Activated CD8-positive, alpha-beta T cell treated with anti-CD3 and anti-CD28 coated beads for 36 hours (primary cell): ENCODE measurements around the gene SPG11. TPM values are rescaled to one million over a fixed set of nuclear protein-coding genes. Genes with fewer than 3 reads are reported as not detected.

Experiments
- ATAC-seq: fragments of 200-7000 bp; cut with Tn5 transposase; one replicate; pipeline ENCODE4 v1.10.0; 2021; ENCODE audit warnings: mild to moderate bottlenecking, moderate library complexity
- CTCF ChIA-PET: fragments of 350-600 bp; sonication (Branson Sonifier 250); formaldehyde crosslinking; loops from one replicate; lab custom pipeline; 2021; ENCODE audit warnings: antibody characterized with exemption; lab: Charles Lee
- POLR2A ChIA-PET: fragments of 350-600 bp; sonication (Branson Sonifier 250); formaldehyde crosslinking; loops from one replicate; lab custom pipeline; 2021; ENCODE audit warnings: antibody characterized with exemption; lab: Charles Lee
- DNase-seq: peaks from one replicate; pipeline ENCODE4 v3.0.0-alpha.2; 2020
- H3K27ac Mint-ChIP-seq: one replicate; pipeline ENCODE4 v1.8.0; 2021; ENCODE audit warnings: mild to moderate bottlenecking, mixed read lengths
- H3K27me3 Mint-ChIP-seq: one replicate; pipeline ENCODE4 v1.8.0; 2021; ENCODE audit warnings: mixed read lengths
- H3K36me3 Mint-ChIP-seq: one replicate; pipeline ENCODE4 v1.8.0; 2021; ENCODE audit warnings: low read depth, mixed read lengths
- H3K4me1 Mint-ChIP-seq: one replicate; pipeline ENCODE4 v1.8.0; 2021; ENCODE audit warnings: low read depth, mixed read lengths
- H3K4me3 Mint-ChIP-seq: one replicate; pipeline ENCODE4 v1.8.0; 2021; ENCODE audit warnings: mild to moderate bottlenecking, moderate library complexity, mixed read lengths
- H3K9me3 Mint-ChIP-seq: one replicate; pipeline ENCODE4 v1.8.0; 2021; ENCODE audit warnings: mixed read lengths
- intact Hi-C: fragments of 100-400 bp; cut with micrococcal nuclease; formaldehyde crosslinking; loops from one replicate; pipeline ENCODE4 v1.10.0; 2022
- total RNA-seq, 2 experiments: library from RNA; stranded (reverse); gene quantifications; one replicate each; pipeline ENCODE4 v1.2.3, GENCODE V29; 2021
- TF ChIP-seq, protein P1 (sequence below): fragments of 200-600 bp; IDR thresholded peaks from one replicate; pipeline ENCODE4 v1.8.0; 2022; ENCODE audit warnings: antibody characterized with exemption, mild to moderate bottlenecking

Gene SPG11
- total RNA-seq, 2 experiments from 2014 or later: 68.6 to 71.5 TPM

DNA sequence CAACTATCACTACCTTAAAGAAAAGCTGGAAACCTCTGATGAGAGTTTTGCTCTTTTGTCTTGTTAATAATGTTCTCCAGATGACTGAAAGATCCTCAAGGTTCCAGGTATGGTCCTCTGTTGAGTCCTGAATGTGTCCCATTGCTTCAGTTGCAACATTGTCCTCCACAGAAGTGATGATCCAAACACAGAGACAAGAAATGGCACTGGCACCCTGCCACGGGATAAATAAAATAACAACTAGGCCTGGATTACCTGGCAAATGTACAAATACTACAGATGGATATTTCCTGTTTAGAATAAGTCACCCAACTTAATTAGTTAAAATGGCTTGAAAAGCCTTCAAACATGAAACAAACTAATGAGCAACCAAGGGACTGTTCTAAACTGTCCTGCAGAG, 68.2 kb downstream of the SPG11 start:
- intact Hi-C loops: no loop called here
- ChIA-PET POLR2A (no interaction called here), CTCF (interaction anchor here (0.6 to 1.1 kb wide), 4 partner anchors 16 to 520 kb away, joined by 3 read pairs; partner anchors contain the start of gene TRIM69)
- TF ChIP-seq, protein P1, sequence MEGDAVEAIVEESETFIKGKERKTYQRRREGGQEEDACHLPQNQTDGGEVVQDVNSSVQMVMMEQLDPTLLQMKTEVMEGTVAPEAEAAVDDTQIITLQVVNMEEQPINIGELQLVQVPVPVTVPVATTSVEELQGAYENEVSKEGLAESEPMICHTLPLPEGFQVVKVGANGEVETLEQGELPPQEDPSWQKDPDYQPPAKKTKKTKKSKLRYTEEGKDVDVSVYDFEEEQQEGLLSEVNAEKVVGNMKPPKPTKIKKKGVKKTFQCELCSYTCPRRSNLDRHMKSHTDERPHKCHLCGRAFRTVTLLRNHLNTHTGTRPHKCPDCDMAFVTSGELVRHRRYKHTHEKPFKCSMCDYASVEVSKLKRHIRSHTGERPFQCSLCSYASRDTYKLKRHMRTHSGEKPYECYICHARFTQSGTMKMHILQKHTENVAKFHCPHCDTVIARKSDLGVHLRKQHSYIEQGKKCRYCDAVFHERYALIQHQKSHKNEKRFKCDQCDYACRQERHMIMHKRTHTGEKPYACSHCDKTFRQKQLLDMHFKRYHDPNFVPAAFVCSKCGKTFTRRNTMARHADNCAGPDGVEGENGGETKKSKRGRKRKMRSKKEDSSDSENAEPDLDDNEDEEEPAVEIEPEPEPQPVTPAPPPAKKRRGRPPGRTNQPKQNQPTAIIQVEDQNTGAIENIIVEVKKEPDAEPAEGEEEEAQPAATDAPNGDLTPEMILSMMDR: no peak
- Mint-ChIP-seq H3K27ac (peak overlapping the region; percentile 67), H3K9me3 (no peaks in the 10 kb centered on the region), H3K27me3 (no peaks in the 10 kb centered on the region), H3K4me1 (peaks cover 36% of the 10 kb centered on the region), H3K4me3 (no peak overlapping the region), H3K36me3 (peaks cover 35% of the 10 kb centered on the region)
- DNase-seq: no peak
- ATAC-seq: no peak

DNA sequence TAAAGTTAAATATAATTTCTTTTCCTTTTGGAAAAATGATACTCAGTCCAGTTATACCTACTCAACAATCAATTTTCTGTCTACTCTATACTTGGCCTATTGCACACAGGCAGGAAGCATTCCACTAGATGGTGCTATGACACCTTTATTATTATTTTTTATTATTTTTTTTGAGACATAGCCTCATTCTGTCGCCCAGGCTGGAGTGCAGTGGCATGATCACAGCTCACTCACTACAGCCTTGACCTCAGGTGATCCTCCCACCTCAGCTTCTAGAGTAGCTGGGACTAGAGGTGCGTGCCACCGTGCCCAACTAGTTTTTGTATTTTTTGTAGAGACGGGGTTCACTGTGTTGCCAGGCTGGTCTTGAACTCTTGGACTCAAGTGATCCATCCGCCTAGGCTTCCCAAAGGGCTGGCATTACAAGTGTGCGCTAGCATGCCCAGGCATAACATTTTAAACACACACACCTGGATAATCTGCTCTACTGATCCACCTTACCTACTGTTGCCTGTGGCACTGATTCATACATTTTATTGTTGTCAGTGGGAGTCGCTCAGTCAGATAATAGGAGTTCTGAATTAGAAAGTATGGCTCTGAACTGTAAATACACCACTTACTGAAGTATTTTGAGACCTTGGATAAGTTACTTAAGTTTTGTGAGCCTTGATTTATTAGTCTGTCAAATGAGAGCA, 70.3 kb downstream of the SPG11 start:
- intact Hi-C loops: loop anchor here (5.0 kb wide), 1 partner anchor 144 kb away; the partner anchor contains the start of gene TRIM69
- Mint-ChIP-seq H3K27me3 (no peaks in the 10 kb centered on the region), H3K9me3 (no peaks in the 10 kb centered on the region), H3K36me3 (peaks cover 31% of the 10 kb centered on the region), H3K27ac (peak overlapping the region; percentile 32), H3K4me1 (peaks cover 27% of the 10 kb centered on the region), H3K4me3 (no peak overlapping the region)
- POLR2A ChIA-PET: interaction anchor here (1.1 kb wide), 1 partner anchor 127 kb away, joined by 3 read pairs; no protein-coding TSS in a partner anchor
- CTCF ChIA-PET: interaction anchor here (0.7 to 11.9 kb wide), 12 partner anchors 9 to 206 kb away, joined by 3 to 110 read pairs (median 4); partner anchors contain the start of genes SPG11 and TRIM69
- TF ChIP-seq, protein P1: peak; percentile 68
- ATAC-seq: peak; percentile 73
- peak; percentile 21 for DNase-seq

- POLR2A ChIA-PET: no interaction called here
- Mint-ChIP-seq H3K4me1 (peaks cover 12% of the 10 kb centered on the region), H3K9me3 (no peaks in the 10 kb centered on the region), H3K27me3 (no peaks in the 10 kb centered on the region), H3K4me3 (no peak overlapping the region), H3K36me3 (peaks cover 34% of the 10 kb centered on the region), H3K27ac (no peak overlapping the region)
- TF ChIP-seq, protein P1: no peak
- intact Hi-C loops: loop anchor here (5.0 kb wide), 1 partner anchor 146 kb away; the partner anchor contains the start of gene TRIM69
- ATAC-seq: no peak
- DNase-seq: no peak
- CTCF ChIA-PET: interaction anchor here (3.0 to 11.9 kb wide), 3 partner anchors 12 to 145 kb away, joined by 12 to 110 read pairs (median 63); partner anchors contain the start of genes SPG11 and TRIM69
Observed at GRCh38 chr15:44591326-44591725, 72.1 kb downstream of the SPG11 start.

GRCh38 chr15:44588541-44588940, 74.9 kb downstream of the SPG11 start:
- ChIA-PET CTCF (interaction anchor here (0.6 to 11.9 kb wide), 11 partner anchors 9 to 265 kb away, joined by 3 to 110 read pairs (median 4); partner anchors contain the start of genes SPG11 and TRIM69), POLR2A (interaction anchor here (1.3 to 1.6 kb wide), 2 partner anchors 8 to 127 kb away, joined by 4 to 5 read pairs; no protein-coding TSS in a partner anchor)
- Mint-ChIP-seq H3K36me3 (peaks cover 38% of the 10 kb centered on the region), H3K4me3 (no peak overlapping the region), H3K27ac (no peak overlapping the region), H3K27me3 (no peaks in the 10 kb centered on the region), H3K9me3 (no peaks in the 10 kb centered on the region), H3K4me1 (peaks cover 2% of the 10 kb centered on the region)
- intact Hi-C loops: no loop called here
- no peak for DNase-seq
- TF ChIP-seq, protein P1: no peak
- ATAC-seq: no peak
